GM18858 (cell line): Measurements from ENCODE around the gene TPX2.
"Not testable (repeated sequence)": the region's sequence is repeated elsewhere in the genome, so short reads cannot be mapped to it uniquely, and the experiment has no call there.

ENCODE experiments used
- ATAC-seq: cut with Tn5 transposase; IDR thresholded peaks from one replicate; pipeline ENCODE4 v1.9.1; 2021; ENCODE audit not compliant: unreplicated experiment

Gene TPX2

DNA sequence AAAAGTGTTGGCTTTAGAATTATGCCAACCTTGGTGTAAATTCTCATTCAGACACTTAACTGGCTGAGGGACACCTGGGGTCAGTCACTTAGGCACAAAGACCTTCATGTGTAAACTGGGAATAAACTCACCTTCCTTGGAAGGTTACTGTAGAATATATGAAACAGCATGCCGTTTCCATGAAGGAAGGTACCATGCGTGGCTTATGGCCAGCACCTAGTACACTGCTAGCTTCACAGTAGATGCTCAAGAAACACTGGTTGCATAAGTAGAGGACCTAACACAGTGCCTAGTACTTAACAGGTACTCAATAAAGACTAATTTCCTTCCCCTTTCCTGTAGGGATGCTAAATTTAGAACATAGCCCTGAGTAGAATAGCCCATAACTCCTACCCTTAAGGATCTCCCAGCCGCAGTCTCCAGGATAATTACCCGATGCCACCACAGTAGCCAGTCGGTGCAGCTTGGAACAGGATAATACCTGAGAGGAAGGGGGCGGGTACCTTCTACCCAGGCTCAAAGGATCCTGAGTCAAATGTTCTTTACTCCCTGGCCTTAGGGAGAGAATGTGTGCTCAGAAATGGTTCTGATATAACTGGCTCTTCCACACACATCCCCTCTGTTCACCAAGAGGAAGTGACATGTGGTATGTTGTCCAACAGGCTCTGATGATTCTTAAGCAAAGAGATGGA lies 20.0 kb upstream of the TPX2 start:
- ATAC-seq, result no peak

GRCh38 chr20:31719644-31720485 lies 19.2 kb upstream of the TPX2 start:
- no peak for ATAC-seq

DNA sequence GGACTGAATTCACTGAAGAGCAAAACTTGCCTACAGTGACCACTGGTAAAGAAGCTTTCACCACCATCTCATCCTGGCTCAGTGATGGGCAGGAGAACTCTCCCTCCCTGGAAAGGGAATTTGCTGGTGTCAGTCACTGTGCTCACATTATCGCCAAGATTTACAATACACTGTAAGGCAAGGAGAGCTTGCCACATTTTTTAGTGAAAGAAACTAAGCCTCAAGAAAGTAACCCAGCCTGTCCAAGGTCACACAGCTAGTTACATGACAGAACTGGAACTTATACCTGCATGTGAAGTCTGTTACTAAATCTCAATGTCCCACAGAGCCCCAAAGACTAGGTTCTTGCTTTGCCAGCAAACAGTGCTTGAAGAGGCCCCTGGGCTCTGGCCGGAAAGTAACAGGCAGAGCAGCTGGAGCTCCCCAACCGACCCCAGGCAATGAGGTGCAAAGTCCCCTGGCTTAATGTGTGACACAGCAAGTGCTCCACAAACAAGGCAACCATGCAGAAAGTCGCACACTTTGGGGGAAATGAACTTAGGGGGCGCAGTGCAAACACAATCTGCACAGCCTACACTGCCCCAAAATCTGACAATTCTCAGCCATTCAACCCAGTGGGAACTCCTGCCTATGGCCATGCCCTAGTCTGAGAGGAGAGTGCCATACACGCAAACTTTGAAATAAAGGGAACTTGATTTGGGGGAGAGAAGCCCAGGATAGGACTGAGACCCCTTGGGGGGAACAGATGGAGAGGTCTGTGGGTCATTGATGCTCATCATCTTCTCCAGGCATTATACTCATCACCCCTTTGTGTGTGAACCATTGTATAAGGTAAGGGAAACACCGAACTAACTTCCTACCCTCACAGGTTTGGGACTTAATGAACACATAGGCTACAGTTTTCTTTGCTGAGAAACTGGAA lies 18.3 kb upstream of the TPX2 start:
- ATAC-seq, result no peak

- ATAC-seq, result no peak
These were observed 17.5 kb upstream of the TPX2 start for GRCh38 chr20:31721408-31722256.

- ATAC-seq, result no peak
These were observed 16.6 kb upstream of the TPX2 start, which contains the start of gene BCL2L1 for GRCh38 chr20:31722257-31723068. Gene BCL2L1, minus strand, starts transcription at chr20:31722868. Its CDS starts 650 bp downstream, at chr20:31722218.

- no peak for ATAC-seq
These were observed 16.1 kb upstream of the TPX2 start for GRCh38 chr20:31723069-31723318.

- peak; percentile 81 for ATAC-seq
These were observed 15.6 kb upstream of the TPX2 start for GRCh38 chr20:31723319-31724078.

DNA sequence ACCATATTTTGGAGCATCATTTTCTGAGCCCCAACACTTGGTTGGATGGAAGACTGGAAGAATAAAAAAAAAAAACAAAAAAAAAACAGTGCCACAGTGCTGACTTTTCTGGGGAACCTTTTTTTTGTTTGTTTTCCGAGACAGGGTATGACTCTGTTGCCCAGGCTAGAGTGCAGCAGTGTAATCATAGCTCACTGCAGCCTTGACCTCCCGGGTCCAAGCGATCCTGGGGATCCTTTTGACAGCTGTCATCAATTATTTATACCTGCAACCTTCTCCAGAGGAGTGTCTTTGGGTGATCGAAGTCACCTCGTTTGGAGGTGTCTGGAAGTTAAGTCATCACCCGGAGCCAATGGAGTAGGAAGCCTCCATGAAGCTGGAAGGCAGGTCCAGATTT lies 7.8 kb upstream of the TPX2 start:
- ATAC-seq, result no peak

DNA sequence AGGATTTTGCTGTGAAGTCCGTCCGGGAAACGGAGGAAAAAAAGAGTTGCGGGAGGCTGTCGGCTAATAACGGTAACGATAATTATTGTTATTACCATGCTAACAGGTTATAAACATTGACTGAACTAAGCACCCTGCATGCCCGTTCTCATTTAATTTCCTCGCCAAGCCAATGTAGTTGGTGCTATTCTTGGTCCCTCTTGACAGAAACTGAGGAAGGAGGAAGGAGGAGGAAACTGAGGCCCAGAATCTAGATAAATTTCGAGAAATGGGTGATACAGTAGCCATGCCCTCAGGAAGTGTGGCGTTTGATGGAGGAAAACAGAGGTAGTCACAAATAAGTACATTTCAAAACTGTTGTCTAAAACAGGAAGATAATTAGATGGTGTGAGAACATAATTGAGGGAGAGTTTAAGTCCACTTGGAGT lies 474 bp downstream of the TPX2 start:
- no peak for ATAC-seq

DNA sequence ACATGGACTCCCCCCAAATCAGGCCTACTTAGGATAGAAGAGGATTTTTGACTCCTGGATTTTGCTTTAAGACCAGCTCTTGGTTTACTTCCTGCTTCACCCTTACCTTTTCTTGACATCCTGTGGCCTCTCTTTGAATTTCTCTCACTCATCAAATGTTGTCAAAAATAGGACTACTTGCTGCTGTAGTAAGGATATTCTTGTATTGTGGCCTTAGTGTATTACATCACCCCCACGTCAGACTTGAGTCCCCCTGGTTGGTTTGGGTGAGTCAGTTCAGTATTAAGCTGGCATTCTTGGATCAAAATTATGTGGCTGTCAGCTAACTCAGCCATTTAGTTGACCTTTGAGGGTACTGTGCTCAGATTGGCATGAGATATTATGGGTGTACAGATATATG lies 1.1 kb downstream of the TPX2 start:
- no peak for ATAC-seq

GRCh38 chr20:31740656-31741323 lies 1.7 kb downstream of the TPX2 start:
- ATAC-seq, result no peak

GRCh38 chr20:31746068-31746878 lies 7.2 kb downstream of the TPX2 start:
- no peak for ATAC-seq

DNA sequence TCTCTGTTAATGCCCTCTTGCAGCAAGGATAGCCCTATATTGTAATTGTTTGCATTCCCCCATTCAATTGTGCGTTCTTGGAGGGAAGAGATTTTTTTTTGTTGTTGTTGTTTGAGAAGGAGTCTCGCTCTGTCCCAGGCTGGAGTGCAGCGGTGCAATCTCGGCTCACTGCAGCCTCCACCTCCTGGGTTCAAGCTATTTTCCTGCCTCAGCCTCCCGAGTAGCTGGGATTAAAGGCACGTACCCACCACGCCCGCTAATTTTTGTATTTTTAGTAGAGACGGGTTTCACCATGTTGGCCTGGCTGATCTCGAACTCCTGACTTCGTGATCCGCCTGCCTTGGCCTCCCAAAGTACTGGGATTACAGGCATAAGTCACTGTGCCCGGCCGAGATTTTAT lies 7.9 kb downstream of the TPX2 start:
- not testable (repeated sequence) for ATAC-seq

DNA sequence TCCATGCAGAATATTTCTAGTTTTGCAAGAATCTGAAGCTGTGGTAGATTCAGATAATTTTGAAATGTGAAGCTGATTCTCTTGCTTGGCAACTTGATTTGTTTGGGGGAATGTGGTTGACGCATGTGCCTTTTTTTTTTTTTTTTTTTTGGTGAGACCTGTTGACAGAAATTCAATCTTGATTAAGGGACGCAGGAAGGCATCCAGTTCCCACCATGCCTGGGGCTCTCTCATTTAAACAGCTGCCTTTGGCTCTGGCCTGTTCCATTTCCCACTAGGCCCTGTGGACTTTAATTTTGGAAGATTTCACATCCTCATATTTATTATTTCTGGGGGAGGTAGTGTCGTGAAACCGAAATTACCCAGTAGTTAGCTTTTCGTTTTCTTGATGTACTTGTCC lies 8.6 kb downstream of the TPX2 start:
- ATAC-seq, result no peak

- no peak for ATAC-seq
These were observed 10.1 kb downstream of the TPX2 start for GRCh38 chr20:31749223-31749622.

GRCh38 chr20:31751126-31751525 lies 12.0 kb downstream of the TPX2 start:
- no peak for ATAC-seq

- no peak for ATAC-seq
These were observed 18.2 kb downstream of the TPX2 start for GRCh38 chr20:31757254-31757653.

GRCh38 chr20:31758521-31758920 lies 19.4 kb downstream of the TPX2 start:
- no peak for ATAC-seq
